Endometrial microvascular endothelial cells (primary cell): ENCODE results near the gene LRBA. TPM values are rescaled to one million over a fixed set of nuclear protein-coding genes. Genes with fewer than 3 reads are reported as not detected.
"Not testable (repeated sequence)": the region's sequence is repeated elsewhere in the genome, so short reads cannot be mapped to it uniquely, and the experiment has no call there.

ENCODE experiments used
- in situ Hi-C: cut with HindIII; loops from 2 replicates; pipeline ENCODE4 v1.10.0; 2017; ENCODE audit warnings: low sequenced_read_pairs, low pct_unique_long_range_greater_than_20kb; ENCODE audit errors: inconsistent ontology term
- total RNA-seq: library from RNA; depleted of rRNA; stranded (reverse); fragments of >200 nt; gene quantifications from one replicate; pipeline ENCODE4 v1.2.3, GENCODE V29; 2015; ENCODE audit errors: inconsistent ontology term

Gene LRBA
- total RNA-seq, 1 donor from 2014 or later = 38.9 TPM

DNA sequence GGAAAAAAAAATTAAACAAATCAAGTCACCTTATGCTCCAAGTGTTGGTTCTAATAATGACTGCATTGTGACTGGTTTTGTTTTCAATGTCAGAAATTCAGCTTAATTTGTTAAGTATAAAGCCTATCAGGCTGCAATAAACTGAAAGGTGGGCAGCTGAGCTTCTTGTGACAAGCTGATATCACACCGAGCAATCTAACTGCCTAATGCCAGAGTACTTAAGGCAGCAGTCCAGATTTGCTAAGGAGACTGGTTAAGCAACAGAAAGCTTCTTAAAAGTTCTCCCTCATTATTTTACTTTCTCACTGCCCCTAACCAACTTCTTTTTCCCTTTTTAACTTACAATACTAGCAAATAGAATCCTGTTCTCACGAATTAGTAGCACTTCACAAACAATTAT is 232.2 kb downstream of the LRBA start:
- in situ Hi-C loops = no loop called here

DNA sequence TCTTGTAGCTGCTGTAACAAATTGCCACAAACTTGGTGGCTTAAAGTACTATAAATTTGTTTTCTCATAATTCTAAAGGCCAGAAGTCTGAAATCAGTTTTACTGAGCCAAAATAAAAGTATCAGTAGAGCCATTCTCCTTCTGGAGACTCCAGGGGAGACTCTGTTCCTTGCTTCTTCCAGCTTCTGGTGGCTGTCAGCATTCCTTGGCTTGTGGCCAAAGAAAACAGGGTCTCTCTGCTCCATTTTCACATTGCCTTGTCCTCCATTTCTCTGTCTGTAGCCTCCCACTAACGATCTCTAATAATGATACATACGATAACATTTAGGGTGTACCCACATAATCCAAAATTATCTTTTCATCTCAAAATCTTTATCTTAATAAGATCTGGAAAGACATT is 232.8 kb downstream of the LRBA start:
- in situ Hi-C loops = no loop called here

GRCh38 chr4:150781191-150781590 is 233.9 kb downstream of the LRBA start:
- in situ Hi-C loops = no loop called here

DNA sequence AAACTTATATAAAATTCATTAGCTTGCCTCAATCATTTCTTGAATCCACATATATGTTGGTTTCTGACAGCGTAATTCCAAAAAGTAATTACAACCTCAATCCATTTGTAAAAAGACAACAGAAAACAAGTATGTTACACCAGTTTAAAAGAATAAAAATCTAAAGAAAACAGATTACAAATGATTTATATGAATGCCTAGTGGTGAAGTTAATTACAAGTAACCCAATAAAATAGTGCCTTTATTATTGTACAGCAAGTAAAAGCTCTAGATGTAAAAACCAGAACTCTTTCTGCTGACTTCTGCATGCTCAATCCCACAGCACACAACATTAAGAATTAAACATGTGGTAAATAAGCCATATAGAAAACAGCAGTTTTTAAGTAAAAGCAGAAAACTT is 235.4 kb downstream of the LRBA start:
- in situ Hi-C loops = no loop called here

DNA sequence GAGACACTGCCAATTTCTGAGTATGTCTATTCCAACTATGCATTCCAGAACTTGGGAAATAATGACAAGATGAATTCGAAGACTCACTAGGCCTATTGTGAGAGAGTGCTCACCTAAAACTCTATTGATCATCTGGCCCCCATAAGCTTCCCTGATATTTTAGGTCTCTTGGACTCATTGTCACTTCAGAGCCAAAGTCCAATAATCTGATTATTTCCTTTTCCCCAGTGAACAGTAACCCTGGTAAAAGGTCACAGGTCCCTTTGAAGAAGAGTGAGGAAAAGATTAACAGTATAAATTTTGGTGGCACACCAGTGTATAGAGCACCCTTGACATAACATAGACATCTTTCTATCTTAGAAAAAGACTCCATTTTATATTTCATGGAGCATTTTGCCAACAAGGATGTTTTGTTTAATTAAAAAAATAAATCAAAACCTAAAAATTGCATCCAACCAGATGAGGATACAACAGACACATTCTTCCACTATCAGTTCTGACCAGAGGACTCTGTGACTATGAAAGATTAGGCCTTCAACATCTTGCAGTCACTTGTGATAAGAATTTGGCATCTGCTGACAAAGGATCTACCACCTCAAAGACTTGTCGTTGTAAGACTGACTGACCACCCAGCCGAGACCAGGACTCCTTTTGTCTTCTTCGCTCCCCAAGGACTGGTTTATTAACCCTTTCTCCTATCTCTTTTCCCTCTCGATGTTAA is 241.2 kb downstream of the LRBA start:
- in situ Hi-C loops = no loop called here

DNA sequence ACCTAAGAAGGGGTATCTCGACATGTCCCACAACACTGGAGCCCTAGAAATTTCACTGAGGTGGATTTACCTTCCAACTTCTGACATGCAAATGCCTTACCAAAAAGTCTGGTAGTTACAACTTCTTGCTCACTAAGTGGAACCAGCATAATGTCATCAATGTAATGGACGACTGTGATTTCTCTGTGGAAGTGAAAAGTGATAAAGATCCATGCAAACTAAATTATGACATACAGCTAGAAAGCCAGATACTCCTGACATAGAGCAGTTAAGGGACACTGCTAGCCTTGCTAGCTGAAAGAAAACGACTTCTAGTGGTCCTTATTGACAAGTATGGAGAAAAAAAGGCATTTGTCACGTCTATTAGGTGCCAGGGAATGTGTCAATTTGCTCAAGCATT is 242.1 kb downstream of the LRBA start:
- in situ Hi-C loops = no loop called here

GRCh38 chr4:150771382-150771781 is 243.7 kb downstream of the LRBA start:
- in situ Hi-C loops = no loop called here

- in situ Hi-C loops = no loop called here
Measured at GRCh38 chr4:150769845-150770244, 245.2 kb downstream of the LRBA start.

DNA sequence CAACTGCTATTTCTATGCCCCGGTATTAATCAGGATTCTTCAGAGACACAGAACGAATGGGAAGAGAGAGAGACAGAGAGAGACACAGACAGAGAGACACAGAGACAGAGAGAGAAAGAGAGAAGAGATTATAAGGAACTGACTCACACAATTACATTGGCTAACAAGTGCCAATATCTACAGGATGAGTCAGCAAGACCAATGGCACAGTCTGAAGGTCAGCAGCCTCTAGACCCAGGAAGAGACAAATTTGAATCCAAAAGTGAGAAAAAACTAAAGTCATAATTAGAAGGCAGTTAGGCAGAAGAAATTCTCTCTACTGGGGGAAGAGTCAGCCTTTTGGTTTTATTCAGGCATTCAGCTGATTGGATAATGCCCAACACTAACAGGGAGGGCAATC is 245.8 kb downstream of the LRBA start:
- in situ Hi-C loops = no loop called here

DNA sequence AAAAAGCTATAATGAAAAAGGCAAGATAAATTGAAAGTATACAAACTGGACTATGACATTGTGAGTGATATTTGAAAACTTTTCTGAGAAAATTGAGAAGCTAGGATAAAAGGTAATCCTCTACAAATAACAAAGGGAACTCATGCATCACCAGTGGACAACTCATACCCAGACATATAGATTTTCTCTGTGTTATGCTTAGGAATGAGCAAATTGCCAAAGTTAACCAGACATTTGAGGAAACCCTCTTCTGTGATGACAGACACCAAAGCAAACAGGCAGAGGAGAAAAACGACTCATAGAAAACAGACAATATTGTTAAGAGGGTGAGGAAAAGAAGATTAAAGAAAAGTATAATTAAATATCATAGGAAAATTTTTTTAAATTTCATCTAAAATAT is 246.6 kb downstream of the LRBA start:
- in situ Hi-C loops = no loop called here

DNA sequence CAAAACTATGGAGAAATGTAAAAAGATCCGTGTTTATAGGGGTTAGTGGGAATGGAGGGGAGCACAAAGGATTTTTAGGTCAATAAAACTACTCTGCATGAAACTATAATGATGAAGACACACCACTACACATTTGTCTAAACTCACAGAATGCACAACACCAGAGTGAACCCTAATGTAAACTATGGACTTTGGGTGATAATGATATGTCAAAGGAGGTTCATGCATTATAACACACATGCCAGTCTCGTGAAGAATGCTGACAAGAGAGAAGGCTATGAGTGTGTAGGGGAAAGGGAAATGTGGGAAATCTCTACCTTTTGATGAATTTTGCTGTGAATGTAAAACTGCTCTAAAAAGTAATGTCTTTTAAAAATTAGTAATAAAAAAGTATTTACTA is 249.9 kb downstream of the LRBA start:
- in situ Hi-C loops = no loop called here

DNA sequence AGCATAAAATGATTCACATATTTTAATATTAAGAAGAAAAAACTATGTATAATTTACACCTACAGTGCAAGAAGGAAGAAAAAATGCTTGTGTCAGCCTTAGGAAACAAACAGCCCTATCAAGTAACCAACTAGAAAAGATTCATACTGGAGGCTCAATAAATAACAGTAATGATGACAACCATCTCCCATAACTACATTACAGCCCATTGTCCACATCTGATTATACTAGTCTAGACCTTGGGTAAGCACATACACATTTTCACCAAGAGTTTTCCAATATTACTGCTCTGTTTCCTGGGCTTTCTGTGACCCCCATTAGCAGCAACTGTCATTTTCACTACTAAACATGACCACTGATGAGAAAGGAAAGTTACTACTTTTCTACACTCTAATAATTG is 263.4 kb downstream of the LRBA start:
- in situ Hi-C loops = no loop called here

- in situ Hi-C loops = no loop called here
Measured at GRCh38 chr4:150750824-150751223, 264.3 kb downstream of the LRBA start.

DNA sequence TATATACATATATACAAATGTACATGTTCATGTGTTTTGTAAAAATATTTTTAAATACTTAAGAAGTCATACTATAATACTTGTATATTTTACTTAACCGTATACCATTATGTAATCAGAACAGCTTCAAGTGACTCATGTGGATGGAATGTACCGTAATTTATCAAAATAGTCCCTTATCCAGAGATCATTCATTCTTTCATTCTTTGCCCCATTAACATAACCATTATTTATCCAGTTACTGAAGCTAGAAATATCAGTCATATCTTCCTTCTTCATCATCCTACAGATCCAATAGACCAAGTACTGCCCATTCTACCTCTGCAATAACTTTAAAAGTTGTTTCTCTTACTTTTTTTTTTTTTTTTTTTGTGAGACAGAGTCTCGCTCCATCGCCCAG is 268.9 kb downstream of the LRBA start:
- in situ Hi-C loops = no loop called here

DNA sequence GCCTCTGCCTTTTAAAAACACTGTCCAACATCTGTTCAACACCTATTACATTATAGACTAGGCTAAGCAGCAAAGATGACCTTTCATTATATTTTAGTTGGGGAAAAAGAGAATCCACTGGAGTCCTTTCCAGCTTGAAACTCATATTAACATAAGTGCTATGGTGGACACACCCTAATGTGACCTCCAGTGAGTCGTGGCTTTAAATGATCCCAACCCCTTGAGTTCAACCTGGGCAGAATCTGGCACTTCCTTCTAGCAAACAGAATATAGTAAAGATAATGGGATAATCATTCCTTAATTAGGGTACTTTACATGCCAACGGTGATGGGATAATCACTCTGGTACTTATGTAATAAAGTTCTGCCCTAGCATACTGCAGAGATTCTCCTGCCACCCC is 270.5 kb downstream of the LRBA start:
- in situ Hi-C loops = no loop called here

DNA sequence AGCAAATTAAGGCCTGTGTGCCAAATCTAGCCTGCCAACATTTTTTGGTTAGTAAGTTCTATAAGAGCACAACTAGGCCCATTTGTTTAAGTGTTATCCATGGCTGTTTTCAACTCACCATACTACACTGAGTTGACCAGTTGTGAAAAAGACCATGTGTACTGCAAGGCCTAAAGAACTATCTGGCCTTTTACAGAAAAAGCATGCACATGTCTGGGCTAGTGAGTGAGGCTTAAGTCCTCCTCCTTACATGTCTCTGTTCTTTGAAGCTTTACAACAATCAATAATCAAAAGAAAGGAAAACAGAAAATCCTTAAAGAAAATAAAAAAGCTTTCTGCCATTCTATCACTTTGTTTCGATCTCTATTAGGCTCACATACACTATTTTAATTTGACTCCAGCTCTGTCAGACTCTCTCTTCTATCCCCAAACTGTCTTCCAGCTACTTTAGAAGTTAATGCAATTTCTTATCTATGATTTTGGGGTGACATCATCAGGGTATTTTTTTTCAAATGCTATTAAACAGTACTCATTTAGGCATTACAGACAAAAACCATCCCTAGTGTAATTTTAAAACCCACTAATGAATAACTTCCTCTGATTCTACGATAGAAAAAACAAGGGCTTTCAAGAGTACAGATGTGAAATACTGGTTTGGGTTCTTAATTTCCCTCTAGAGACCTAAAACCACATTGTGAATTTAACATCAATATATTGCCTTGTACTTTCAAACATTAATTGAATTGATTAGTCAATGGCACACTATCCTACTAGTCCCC is 271.3 kb downstream of the LRBA start:
- in situ Hi-C loops = no loop called here

GRCh38 chr4:150742930-150743329 is 272.2 kb downstream of the LRBA start:
- in situ Hi-C loops = not testable (repeated sequence)

GRCh38 chr4:150739591-150739990 is 275.5 kb downstream of the LRBA start:
- in situ Hi-C loops = no loop called here

GRCh38 chr4:150725957-150726523 is 289.0 kb downstream of the LRBA start:
- in situ Hi-C loops = no loop called here

DNA sequence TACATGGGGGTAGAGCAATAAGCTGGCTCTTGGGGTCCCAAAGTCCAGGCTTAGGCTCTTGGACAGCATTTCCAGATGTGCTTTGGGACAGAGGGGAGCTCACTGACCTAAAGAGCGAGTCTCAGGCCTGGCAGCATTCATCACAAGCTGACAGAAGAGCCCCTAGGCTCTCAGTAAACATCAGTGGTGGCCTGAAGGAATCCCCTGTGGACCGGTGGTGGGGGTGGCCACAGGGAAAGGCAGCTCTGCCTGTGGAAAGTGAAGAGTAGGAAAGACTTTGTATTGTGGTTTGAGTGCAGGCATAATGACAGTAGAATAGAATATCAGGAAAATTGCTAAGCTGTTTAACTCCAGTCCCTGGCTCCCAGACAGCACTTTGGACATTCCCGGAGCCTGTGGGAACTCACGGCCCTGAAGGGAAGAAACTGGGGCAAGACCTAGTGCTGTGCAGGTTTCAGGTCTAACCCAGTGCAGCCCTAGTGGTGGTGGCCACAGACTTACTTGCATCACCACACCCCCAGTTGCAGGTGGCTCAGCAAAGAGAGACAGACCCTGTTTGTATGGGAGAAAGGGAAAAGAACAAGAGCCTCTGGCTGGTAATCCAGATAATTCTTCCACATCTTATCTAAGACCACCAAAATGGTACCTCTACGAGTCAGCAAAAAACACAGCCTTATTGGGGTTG is 291.2 kb downstream of the LRBA start:
- in situ Hi-C loops = no loop called here
